Effector memory CD8-positive, alpha-beta T cell (primary cell): ENCODE results near the gene FAF1.

Source experiments
- ATAC-seq: fragments of 150-1000 bp; cut with Tn5 transposase; replicated peaks from 2 replicates; pipeline ENCODE4 v1.10.0; 2021; ENCODE audit warnings: mild to moderate bottlenecking, moderate library complexity
- DNase-seq, 3 experiments: peaks; one replicate each; pipeline ENCODE4 v3.0.0; 2021
- H3K27ac Mint-ChIP-seq, 2 donors: one replicate each; pipeline ENCODE4 v1.8.0; 2022; ENCODE audit warnings: mild to moderate bottlenecking in 2 of 2, mixed read lengths in 2 of 2, moderate library complexity in 2 of 2
- H3K27me3 Mint-ChIP-seq, 2 donors: one replicate each; pipeline ENCODE4 v1.8.0; 2022; ENCODE audit warnings: mixed read lengths in 2 of 2
- H3K36me3 Mint-ChIP-seq: one replicate; pipeline ENCODE4 v1.8.0; 2022; ENCODE audit warnings: mild to moderate bottlenecking, moderate library complexity, mixed read lengths; ENCODE audit not compliant: insufficient read depth
- H3K4me1 Mint-ChIP-seq, 2 donors: one replicate each; pipeline ENCODE4 v1.8.0; 2022; ENCODE audit warnings: low read depth in 2 of 2, mixed read lengths in 2 of 2
- H3K4me3 Mint-ChIP-seq, 2 donors: one replicate each; pipeline ENCODE4 v1.8.0; 2022; ENCODE audit warnings: mild to moderate bottlenecking in 2 of 2, mixed read lengths in 2 of 2, moderate library complexity in 2 of 2
- H3K9me3 Mint-ChIP-seq, 2 donors: one replicate each; pipeline ENCODE4 v1.8.0; 2022; ENCODE audit warnings: mixed read lengths in 2 of 2

The FAF1 gene

GRCh38 chr1:50521703-50522102 is 438.4 kb downstream of the FAF1 start:
- ATAC-seq, result no peak
- Mint-ChIP-seq H3K4me3 (no peak overlapping the region), H3K9me3 (peaks cover 0 to 9% of the 10 kb centered on the region in 2 donors), H3K27ac (no peak overlapping the region), H3K36me3 (peaks cover 8% of the 10 kb centered on the region), H3K4me1 (no peaks in the 10 kb centered on the region), H3K27me3 (no peaks in the 10 kb centered on the region)
- no peak for DNase-seq

- Mint-ChIP-seq H3K27me3 (no peaks in the 10 kb centered on the region), H3K4me3 (no peak overlapping the region), H3K36me3 (peaks cover 3% of the 10 kb centered on the region), H3K4me1 (no peaks in the 10 kb centered on the region), H3K27ac (peak overlapping the region in 1 of 2 donors; percentile 72), H3K9me3 (no peaks in the 10 kb centered on the region)
- ATAC-seq, result no peak
- DNase-seq, result no peak
These were observed 442.6 kb downstream of the FAF1 start for GRCh38 chr1:50517488-50517887.

GRCh38 chr1:50516056-50516455 is 444.0 kb downstream of the FAF1 start:
- no peaks in the 10 kb centered on the region for H3K9me3 Mint-ChIP-seq
- no peaks in the 10 kb centered on the region for H3K27me3 Mint-ChIP-seq
- DNase-seq (no peak), ATAC-seq (no peak)
- H3K4me3 Mint-ChIP-seq, result no peak overlapping the region
- no peaks in the 10 kb centered on the region for H3K4me1 Mint-ChIP-seq
- H3K36me3 Mint-ChIP-seq, result peaks cover 3% of the 10 kb centered on the region
- no peak overlapping the region for H3K27ac Mint-ChIP-seq

GRCh38 chr1:50508040-50508586 is 452.0 kb downstream of the FAF1 start:
- H3K4me3 Mint-ChIP-seq, result no peak overlapping the region
- ATAC-seq, result no peak
- no peaks in the 10 kb centered on the region for H3K9me3 Mint-ChIP-seq
- no peaks in the 10 kb centered on the region for H3K4me1 Mint-ChIP-seq
- no peaks in the 10 kb centered on the region for H3K36me3 Mint-ChIP-seq
- no peaks in the 10 kb centered on the region for H3K27me3 Mint-ChIP-seq
- H3K27ac Mint-ChIP-seq, result peak overlapping the region in 1 of 2 donors; percentile 50
- DNase-seq, result no peak

- no peaks in the 10 kb centered on the region for H3K9me3 Mint-ChIP-seq
- no peak overlapping the region for H3K4me3 Mint-ChIP-seq
- no peaks in the 10 kb centered on the region for H3K27me3 Mint-ChIP-seq
- no peaks in the 10 kb centered on the region for H3K36me3 Mint-ChIP-seq
- DNase-seq (no peak), ATAC-seq (no peak)
- no peak overlapping the region for H3K27ac Mint-ChIP-seq
- H3K4me1 Mint-ChIP-seq, result no peaks in the 10 kb centered on the region
These were observed 454.6 kb downstream of the FAF1 start for GRCh38 chr1:50505427-50505826.

- no peak overlapping the region for H3K4me3 Mint-ChIP-seq
- no peak overlapping the region for H3K27ac Mint-ChIP-seq
- no peaks in the 10 kb centered on the region for H3K27me3 Mint-ChIP-seq
- no peak for ATAC-seq
- H3K4me1 Mint-ChIP-seq, result no peaks in the 10 kb centered on the region
- H3K36me3 Mint-ChIP-seq, result peaks cover 1% of the 10 kb centered on the region
- no peak for DNase-seq
- H3K9me3 Mint-ChIP-seq, result no peaks in the 10 kb centered on the region
These were observed 456.6 kb downstream of the FAF1 start for GRCh38 chr1:50503515-50503914.

- no peaks in the 10 kb centered on the region for H3K9me3 Mint-ChIP-seq
- H3K36me3 Mint-ChIP-seq, result peaks cover 3% of the 10 kb centered on the region
- no peak for DNase-seq
- no peaks in the 10 kb centered on the region for H3K4me1 Mint-ChIP-seq
- no peaks in the 10 kb centered on the region for H3K27me3 Mint-ChIP-seq
- H3K27ac Mint-ChIP-seq, result no peak overlapping the region
- ATAC-seq, result no peak
- H3K4me3 Mint-ChIP-seq, result no peak overlapping the region
These were observed 457.9 kb downstream of the FAF1 start for GRCh38 chr1:50502147-50502546.

- ATAC-seq, result no peak
- H3K4me3 Mint-ChIP-seq, result no peak overlapping the region
- no peak for DNase-seq
- H3K27me3 Mint-ChIP-seq, result no peaks in the 10 kb centered on the region
- H3K9me3 Mint-ChIP-seq, result peaks cover 0 to 2% of the 10 kb centered on the region in 2 donors
- no peak overlapping the region for H3K27ac Mint-ChIP-seq
- peaks cover 3% of the 10 kb centered on the region for H3K36me3 Mint-ChIP-seq
- H3K4me1 Mint-ChIP-seq, result no peaks in the 10 kb centered on the region
These were observed 463.1 kb downstream of the FAF1 start for GRCh38 chr1:50497007-50497406.

GRCh38 chr1:50493710-50494109 is 466.4 kb downstream of the FAF1 start:
- no peak for ATAC-seq

GRCh38 chr1:50492142-50492541 is 467.9 kb downstream of the FAF1 start:
- peaks cover 0 to 4% of the 10 kb centered on the region in 2 donors for H3K4me1 Mint-ChIP-seq
- H3K36me3 Mint-ChIP-seq, result peaks cover 12% of the 10 kb centered on the region
- no peaks in the 10 kb centered on the region for H3K27me3 Mint-ChIP-seq

More at GRCh38 chr1:50493710-50494109, 466.4 kb downstream of the FAF1 start:
- Mint-ChIP-seq H3K27me3 (no peaks in the 10 kb centered on the region), H3K36me3 (peaks cover 15% of the 10 kb centered on the region), H3K9me3 (peaks cover 0 to 2% of the 10 kb centered on the region in 2 donors), H3K4me3 (no peak overlapping the region), H3K27ac (peak overlapping the region in 1 of 2 donors; percentile 70), H3K4me1 (peaks cover 0 to 4% of the 10 kb centered on the region in 2 donors)
- no peak for DNase-seq

GRCh38 chr1:50491142-50491541 is 468.9 kb downstream of the FAF1 start:
- H3K36me3 Mint-ChIP-seq, result peaks cover 12% of the 10 kb centered on the region
- no peaks in the 10 kb centered on the region for H3K27me3 Mint-ChIP-seq
- no peak overlapping the region for H3K27ac Mint-ChIP-seq
- ATAC-seq, result no peak
- H3K4me3 Mint-ChIP-seq, result no peak overlapping the region
- H3K9me3 Mint-ChIP-seq, result peaks cover 0 to under 1% of the 10 kb centered on the region in 2 donors
- no peak for DNase-seq
- peaks cover 0 to 4% of the 10 kb centered on the region in 2 donors for H3K4me1 Mint-ChIP-seq

More at GRCh38 chr1:50492142-50492541, 467.9 kb downstream of the FAF1 start:
- Mint-ChIP-seq H3K9me3 (peaks cover 0 to 2% of the 10 kb centered on the region in 2 donors), H3K4me3 (no peak overlapping the region), H3K27ac (no peak overlapping the region)
- no peak for ATAC-seq
- DNase-seq, result no peak

- H3K4me3 Mint-ChIP-seq, result no peak overlapping the region
- peaks cover 14% of the 10 kb centered on the region for H3K36me3 Mint-ChIP-seq
- ATAC-seq, result no peak
- peaks cover 0 to 4% of the 10 kb centered on the region in 2 donors for H3K4me1 Mint-ChIP-seq
- H3K27ac Mint-ChIP-seq, result no peak overlapping the region
- no peak for DNase-seq
- H3K9me3 Mint-ChIP-seq, result no peaks in the 10 kb centered on the region
- H3K27me3 Mint-ChIP-seq, result no peaks in the 10 kb centered on the region
These were observed 469.4 kb downstream of the FAF1 start for GRCh38 chr1:50490640-50491039.

GRCh38 chr1:50488876-50489275 is 471.2 kb downstream of the FAF1 start:
- no peak for DNase-seq

GRCh38 chr1:50488356-50488755 is 471.7 kb downstream of the FAF1 start:
- Mint-ChIP-seq H3K9me3 (no peaks in the 10 kb centered on the region), H3K27me3 (no peaks in the 10 kb centered on the region), H3K4me3 (no peak overlapping the region), H3K36me3 (peaks cover 14% of the 10 kb centered on the region), H3K4me1 (peaks cover 0 to 4% of the 10 kb centered on the region in 2 donors), H3K27ac (peak overlapping the region in 1 of 2 donors; percentile 35)
- DNase-seq, result no peak
- no peak for ATAC-seq

More at GRCh38 chr1:50488876-50489275, 471.2 kb downstream of the FAF1 start:
- ATAC-seq, result no peak
- Mint-ChIP-seq H3K27me3 (no peaks in the 10 kb centered on the region), H3K4me1 (peaks cover 0 to 4% of the 10 kb centered on the region in 2 donors), H3K4me3 (no peak overlapping the region), H3K36me3 (peaks cover 14% of the 10 kb centered on the region), H3K27ac (peak overlapping the region in 1 of 2 donors; percentile 35), H3K9me3 (no peaks in the 10 kb centered on the region)
